ENCODE data around the gene KLHDC9. TPM values are rescaled to one million over a fixed set of nuclear protein-coding genes. Genes with fewer than 3 reads are reported as not detected.
"Not testable (repeated sequence)": the region's sequence is repeated elsewhere in the genome, so short reads cannot be mapped to it uniquely, and the experiment has no call there.

KLHDC9 gene
- total RNA-seq, 4 donors from 2014 or later, result 5.1 to 8.3 (median 7.6) TPM

- no peak for DNase-seq (ENCODE audit: extremely low spot score)
- Histone ChIP-seq H3K36me3 (peaks cover 0 to 18% (median 4%) of the 10 kb centered on the region in 4 donors), H3K4me1 (peaks cover 45 to 64% (median 54%) of the 10 kb centered on the region in 4 donors), H3K27me3 (no peaks in the 10 kb centered on the region), H3K9me3 (no peaks in the 10 kb centered on the region), H3K27ac (replicated peaks in 1 of 4) (no peak overlapping the region), H3K4me3 (no peak overlapping the region)
- TF ChIP-seq POLR2A (IDR thresholded peaks at IDR 0.05; ENCODE audit: low read depth) (no peak), EP300 (IDR thresholded peaks at IDR 0.05) (no peak), POLR2AphosphoS5 (IDR thresholded peaks at IDR 0.05) (no peak), CTCF (IDR thresholded peaks at IDR 0.05) (no peak)
- intact Hi-C loops (cut with DNase I), result loop anchor here (10.0 kb wide), 1 partner anchor 280 kb away; no protein-coding TSS in a partner anchor
- 85% methylated on average over 2 of the region's 2 CpGs for WGBS
Observed at GRCh38 chr1:161114556-161114955, 16.4 kb downstream of the KLHDC9 start.

GRCh38 chr1:161115132-161115711 is 17.1 kb downstream of the KLHDC9 start:
- DNase-seq (ENCODE audit: extremely low spot score), result no peak

GRCh38 chr1:161115961-161116360 is 17.8 kb downstream of the KLHDC9 start:
- Histone ChIP-seq H3K36me3 (peaks cover 7 to 21% (median 12%) of the 10 kb centered on the region in 4 donors), H3K4me1 (peaks cover 52 to 77% (median 66%) of the 10 kb centered on the region in 4 donors)
- intact Hi-C loops (cut with DNase I), result loop anchor here (10.0 kb wide), 1 partner anchor 281 kb away; no protein-coding TSS in a partner anchor
- 91% methylated on average over 5 of the region's 6 CpGs for WGBS
- not testable (repeated sequence) for H3K27ac ChIP-seq (replicated peaks in 1 of 4); H3K9me3 ChIP-seq; H3K27me3 ChIP-seq; DNase-seq (ENCODE audit: extremely low spot score); H3K4me3 ChIP-seq

More at GRCh38 chr1:161115132-161115711, 17.1 kb downstream of the KLHDC9 start:
- H3K9me3 ChIP-seq, result no peaks in the 10 kb centered on the region
- no peak overlapping the region for H3K4me3 ChIP-seq
- TF ChIP-seq POLR2AphosphoS5 (IDR thresholded peaks at IDR 0.05) (no peak), POLR2A (IDR thresholded peaks at IDR 0.05; ENCODE audit: low read depth) (no peak), EP300 (IDR thresholded peaks at IDR 0.05) (no peak), CTCF (IDR thresholded peaks at IDR 0.05) (no peak)
- WGBS, result 89% methylated on average over 12 of the region's 12 CpGs
- peaks cover 52 to 70% (median 60%) of the 10 kb centered on the region in 4 donors for H3K4me1 ChIP-seq
- peaks cover 0 to 13% (median 4%) of the 10 kb centered on the region in 4 donors for H3K36me3 ChIP-seq
- intact Hi-C loops (cut with DNase I), result loop anchor here (10.0 kb wide), 1 partner anchor 280 kb away; no protein-coding TSS in a partner anchor
- no peak overlapping the region for H3K27ac ChIP-seq (replicated peaks in 1 of 4)
- H3K27me3 ChIP-seq, result no peaks in the 10 kb centered on the region

- intact Hi-C loops (cut with DNase I), result loop anchor here (10.0 kb wide), 1 partner anchor 283 kb away; no protein-coding TSS in a partner anchor
- peaks cover 47 to 73% (median 55%) of the 10 kb centered on the region in 4 donors for H3K4me1 ChIP-seq
- H3K27me3 ChIP-seq, result no peaks in the 10 kb centered on the region
- H3K9me3 ChIP-seq, result no peaks in the 10 kb centered on the region
- peaks cover 26 to 41% (median 32%) of the 10 kb centered on the region in 4 donors for H3K36me3 ChIP-seq
- TF ChIP-seq CTCF (IDR thresholded peaks at IDR 0.05), result no peak
- TF ChIP-seq POLR2A (IDR thresholded peaks at IDR 0.05; ENCODE audit: low read depth), result peak; percentile 90
- no peak for TF ChIP-seq EP300 (IDR thresholded peaks at IDR 0.05)
- TF ChIP-seq POLR2AphosphoS5 (IDR thresholded peaks at IDR 0.05), result peak; percentile 95 to 98
- DNase-seq (ENCODE audit: extremely low spot score), result peak; percentile 95
- H3K27ac ChIP-seq (replicated peaks in 1 of 4), result peak within 1 kb of the TSS; percentile 93 to 96 (median 95)
- peak within 1 kb of the TSS; percentile 88 to 99 (median 96) for H3K4me3 ChIP-seq
- 0% methylated on average over 15 of the region's 58 CpGs for WGBS
Observed at GRCh38 chr1:161117759-161118581, 19.8 kb downstream of the KLHDC9 start, which contains the start of the genes NIT1 and PFDN2. TSS of gene NIT1 (plus strand) at chr1:161118105. CDS start at chr1:161118177, 72 bp downstream. TSS of gene PFDN2 (minus strand) at chr1:161118037. CDS start at chr1:161118026, 11 bp downstream.

Data from esophagus muscularis mucosa (tissue), 4 donors.